Measurements from ENCODE around the gene GIMAP8.

DNA sequence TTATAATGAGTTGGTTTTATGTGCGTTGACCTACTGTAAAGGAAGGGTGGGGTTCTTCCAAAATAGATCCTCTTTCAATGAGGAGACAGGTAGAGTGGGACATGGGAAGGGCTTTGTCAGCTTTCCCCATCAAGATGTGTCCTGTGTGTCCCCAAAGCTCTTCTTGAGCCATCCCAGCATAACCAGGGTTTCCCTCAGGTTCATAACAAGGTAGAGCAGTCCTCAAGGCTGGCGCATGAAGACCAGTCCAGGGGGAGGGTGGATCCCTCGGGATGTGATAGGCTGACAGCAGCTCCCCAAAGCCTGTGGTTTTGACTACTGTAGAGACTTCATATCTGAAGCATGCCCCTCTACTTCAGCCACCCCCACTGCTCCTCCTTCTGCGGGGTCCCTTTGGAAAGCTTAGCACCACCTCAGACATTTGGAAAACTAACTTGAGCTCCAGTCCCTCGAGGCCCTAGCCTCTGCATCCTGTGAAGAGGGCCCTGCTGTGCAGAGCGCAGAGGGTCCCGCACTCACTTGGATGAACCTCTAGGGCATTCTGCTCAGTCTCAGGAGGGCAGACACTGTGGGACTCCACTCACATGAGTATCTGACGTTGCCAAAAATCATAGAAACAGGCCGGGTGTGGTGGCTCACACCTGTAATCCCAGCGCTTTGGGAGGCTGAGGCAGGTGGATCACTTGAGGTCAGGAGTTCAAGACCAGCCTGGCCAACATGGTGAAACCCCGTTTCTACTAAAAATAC is 1.1 kb upstream of the GIMAP8 start:
- no peak for TF ChIP-seq POLR2A (IDR thresholded peaks at IDR 0.05; ENCODE audit: low read depth, low read length)
- no peak for TF ChIP-seq POLR2AphosphoS5 (IDR thresholded peaks at IDR 0.05; ENCODE audit: low read depth, low read length)

Data from GM12892 (cell line).